22Rv1 (cell line): Measurements from ENCODE around the gene CAMSAP1.

Experiments used
- ZFX ChIP-seq: fragments of 450-650 bp; IDR thresholded peaks from 2 replicates; pipeline ENCODE4 v1.6.1; 2017; ENCODE audit warnings: antibody characterized with exemption, borderline replicate concordance
- TF ChIP-seq, protein P1 (sequence below): fragments of 450-650 bp; IDR thresholded peaks from 2 replicates; pipeline ENCODE4 v1.5.1; 2017; ENCODE audit warnings: mild to moderate bottlenecking

DNA sequence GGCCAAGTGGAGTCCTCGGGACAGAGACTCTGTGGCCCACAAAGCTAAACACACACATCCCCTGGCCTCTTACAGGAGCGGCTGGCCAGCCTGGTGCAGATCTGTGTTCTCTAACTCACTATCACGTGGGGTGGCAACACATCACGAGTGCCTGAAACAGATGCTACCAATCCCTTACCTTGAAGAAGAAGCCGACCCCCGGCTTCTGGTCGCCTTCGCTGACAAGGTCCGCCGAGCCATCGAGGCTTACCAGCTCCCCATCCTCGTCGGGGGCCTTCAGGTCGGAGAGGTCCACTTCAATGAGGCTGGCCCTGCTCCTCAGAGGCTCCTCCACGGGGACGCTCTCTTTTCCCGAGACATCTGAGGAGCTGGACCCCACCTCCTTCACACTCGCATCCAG, 86.7 kb downstream of the CAMSAP1 start:
- TF ChIP-seq, protein P1, sequence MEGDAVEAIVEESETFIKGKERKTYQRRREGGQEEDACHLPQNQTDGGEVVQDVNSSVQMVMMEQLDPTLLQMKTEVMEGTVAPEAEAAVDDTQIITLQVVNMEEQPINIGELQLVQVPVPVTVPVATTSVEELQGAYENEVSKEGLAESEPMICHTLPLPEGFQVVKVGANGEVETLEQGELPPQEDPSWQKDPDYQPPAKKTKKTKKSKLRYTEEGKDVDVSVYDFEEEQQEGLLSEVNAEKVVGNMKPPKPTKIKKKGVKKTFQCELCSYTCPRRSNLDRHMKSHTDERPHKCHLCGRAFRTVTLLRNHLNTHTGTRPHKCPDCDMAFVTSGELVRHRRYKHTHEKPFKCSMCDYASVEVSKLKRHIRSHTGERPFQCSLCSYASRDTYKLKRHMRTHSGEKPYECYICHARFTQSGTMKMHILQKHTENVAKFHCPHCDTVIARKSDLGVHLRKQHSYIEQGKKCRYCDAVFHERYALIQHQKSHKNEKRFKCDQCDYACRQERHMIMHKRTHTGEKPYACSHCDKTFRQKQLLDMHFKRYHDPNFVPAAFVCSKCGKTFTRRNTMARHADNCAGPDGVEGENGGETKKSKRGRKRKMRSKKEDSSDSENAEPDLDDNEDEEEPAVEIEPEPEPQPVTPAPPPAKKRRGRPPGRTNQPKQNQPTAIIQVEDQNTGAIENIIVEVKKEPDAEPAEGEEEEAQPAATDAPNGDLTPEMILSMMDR: no peak
- TF ChIP-seq ZFX: no peak
